GM21360 (cell line): Measurements from ENCODE around the gene LRRC28.
A peak's percentile ranks its signal among the peaks of the same experiment; 100 is the strongest.

Experiments
- ATAC-seq: cut with Tn5 transposase; IDR thresholded peaks from one replicate; pipeline ENCODE4 v1.9.1; 2021; ENCODE audit warnings: mild to moderate bottlenecking, moderate library complexity; ENCODE audit not compliant: unreplicated experiment

The LRRC28 gene

GRCh38 chr15:99413955-99414754 is 162.9 kb downstream of the LRRC28 start:
- no peak for ATAC-seq

GRCh38 chr15:99414755-99415731 is 163.8 kb downstream of the LRRC28 start:
- ATAC-seq = no peak

- no peak for ATAC-seq
Observed at GRCh38 chr15:99416191-99417188, 165.2 kb downstream of the LRRC28 start.

GRCh38 chr15:99421172-99421656 is 169.9 kb downstream of the LRRC28 start:
- ATAC-seq = no peak

- ATAC-seq = no peak
Observed at GRCh38 chr15:99421758-99422157, 170.5 kb downstream of the LRRC28 start.

- no peak for ATAC-seq
Observed at GRCh38 chr15:99423186-99424130, 172.2 kb downstream of the LRRC28 start.

GRCh38 chr15:99424131-99424571 is 172.9 kb downstream of the LRRC28 start:
- ATAC-seq = no peak

GRCh38 chr15:99424978-99425656 is 173.8 kb downstream of the LRRC28 start:
- ATAC-seq = peak; percentile 82

- ATAC-seq = no peak
Observed at GRCh38 chr15:99425657-99426301, 174.5 kb downstream of the LRRC28 start.

- no peak for ATAC-seq
Observed at GRCh38 chr15:99426431-99427105, 175.3 kb downstream of the LRRC28 start.

- ATAC-seq = no peak
Observed at GRCh38 chr15:99427210-99427609, 175.9 kb downstream of the LRRC28 start.

- ATAC-seq = no peak
Observed at GRCh38 chr15:99427668-99428361, 176.5 kb downstream of the LRRC28 start.

GRCh38 chr15:99429681-99430081 is 178.4 kb downstream of the LRRC28 start:
- no peak for ATAC-seq

GRCh38 chr15:99430881-99431401 is 179.7 kb downstream of the LRRC28 start:
- ATAC-seq = no peak

- ATAC-seq = no peak
Observed at GRCh38 chr15:99431661-99432091, 180.4 kb downstream of the LRRC28 start.

- ATAC-seq = no peak
Observed at GRCh38 chr15:99432271-99433025, 181.2 kb downstream of the LRRC28 start.
